HG03439 (cell line): Measurements from ENCODE around the gene DMGDH.

Source experiments
- ATAC-seq: cut with Tn5 transposase; IDR thresholded peaks from one replicate; pipeline ENCODE4 v1.9.1; 2021; ENCODE audit warnings: mild to moderate bottlenecking, moderate library complexity; ENCODE audit not compliant: unreplicated experiment

The DMGDH gene

DNA sequence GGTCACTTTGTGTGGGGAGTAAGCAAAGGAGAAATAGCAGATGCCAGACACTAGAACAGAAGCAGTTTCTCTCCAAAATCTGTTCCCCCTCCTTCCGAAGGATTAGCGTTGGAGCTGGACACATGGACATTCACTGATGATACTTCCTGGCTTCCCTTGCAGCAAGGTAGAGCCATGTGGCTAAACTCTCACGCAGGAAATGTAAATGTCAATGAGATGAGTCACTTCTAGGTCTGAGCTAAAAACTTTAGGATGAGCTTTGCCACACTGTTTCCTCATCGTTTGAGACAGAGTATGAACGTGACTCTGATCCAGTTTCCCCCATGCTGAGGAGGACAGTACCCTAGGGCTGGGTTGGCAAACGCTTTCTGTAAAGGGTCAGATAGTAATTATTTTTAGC, 5.2 kb upstream of the DMGDH start:
- ATAC-seq: no peak

DNA sequence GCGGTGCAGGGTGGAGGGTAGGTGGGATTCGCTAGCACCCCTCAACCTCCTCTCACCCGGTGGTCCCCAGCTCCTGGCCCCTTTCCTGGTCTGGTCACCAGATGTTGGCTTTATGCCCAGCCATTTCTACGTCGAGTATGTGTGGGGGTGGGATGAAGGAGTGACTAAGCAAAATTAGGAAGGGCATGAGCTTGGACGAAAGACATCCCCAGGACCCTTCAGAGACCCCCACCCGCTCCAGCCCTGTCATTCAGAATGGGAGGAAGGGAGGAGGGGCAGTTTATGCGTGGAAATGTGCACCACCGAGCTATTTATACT, 835 bp upstream of the DMGDH start:
- no peak for ATAC-seq

DNA sequence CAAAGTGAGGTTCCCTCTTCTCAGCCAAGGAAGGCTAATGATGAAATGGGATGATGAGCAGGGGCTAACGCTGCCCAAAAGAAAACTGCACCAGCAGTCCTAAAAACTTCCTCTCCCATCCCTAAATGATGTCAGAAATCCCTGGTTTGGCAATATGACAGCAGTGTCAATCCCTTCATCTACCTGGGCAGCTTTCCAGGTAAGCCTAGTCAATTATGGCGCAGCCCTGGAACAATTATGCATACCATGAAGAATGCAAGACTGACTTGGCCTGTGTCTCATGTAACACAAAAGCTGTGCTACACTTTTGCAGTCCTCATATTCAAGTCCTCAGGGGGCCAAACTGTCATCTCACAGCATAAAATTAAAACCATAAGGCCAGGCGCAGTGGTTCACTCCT, 7.0 kb downstream of the DMGDH start:
- ATAC-seq: no peak

DNA sequence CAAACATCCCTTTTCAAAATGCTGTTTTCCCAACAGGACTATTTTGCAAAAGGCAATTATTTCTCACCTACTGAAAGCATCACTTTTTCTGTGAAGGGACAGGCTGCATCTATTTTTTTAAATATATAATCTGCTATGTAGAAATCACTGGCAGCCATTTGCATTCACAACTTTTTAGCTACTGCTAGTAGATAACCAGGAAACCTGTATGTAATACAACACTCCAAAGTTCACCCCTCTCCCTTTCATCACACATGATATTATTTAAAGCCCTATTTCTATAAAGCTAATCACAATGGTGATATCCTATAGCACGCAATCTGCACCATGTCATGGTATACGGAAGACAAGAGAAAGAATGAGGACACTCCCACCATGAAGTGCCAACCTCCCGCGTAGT, 9.8 kb downstream of the DMGDH start:
- ATAC-seq: no peak

DNA sequence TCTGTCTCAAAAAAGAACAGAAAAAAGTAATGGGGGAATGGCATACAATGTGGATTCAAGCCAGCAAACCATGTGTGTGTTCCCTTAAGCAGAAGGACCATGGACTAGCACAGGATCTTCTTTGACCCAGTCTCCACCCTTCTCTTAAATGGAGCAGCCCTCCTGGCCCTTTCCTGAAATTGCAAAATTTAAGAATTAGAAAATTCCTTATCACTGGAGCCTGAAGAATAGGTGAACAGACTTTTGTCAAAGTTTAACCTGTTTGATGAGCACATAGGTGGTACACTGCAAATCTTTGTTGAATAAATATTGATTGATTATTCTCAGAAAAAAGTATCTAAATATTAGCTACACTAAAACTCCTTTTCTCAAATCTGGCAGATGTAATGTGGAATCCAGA, 12.6 kb downstream of the DMGDH start:
- no peak for ATAC-seq

DNA sequence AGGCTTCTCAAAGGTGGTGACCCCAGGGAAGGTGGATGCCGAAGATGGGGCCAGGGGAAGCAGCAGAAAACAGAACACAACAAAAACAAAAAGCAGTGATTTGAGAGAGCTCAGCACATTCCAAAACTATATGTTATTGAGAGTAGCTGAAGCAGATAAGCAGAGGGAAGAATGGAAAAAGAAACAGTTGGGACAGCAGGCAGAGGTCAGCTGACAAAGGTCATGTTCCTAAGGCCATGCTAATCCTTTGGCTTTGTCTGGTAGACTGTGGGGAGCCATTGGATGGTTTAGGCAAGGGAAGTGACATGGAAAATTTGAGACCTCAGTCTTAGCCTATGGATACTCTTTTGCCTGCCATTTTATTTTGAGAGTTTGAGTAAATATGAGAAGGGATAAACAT, 14.5 kb downstream of the DMGDH start:
- no peak for ATAC-seq

DNA sequence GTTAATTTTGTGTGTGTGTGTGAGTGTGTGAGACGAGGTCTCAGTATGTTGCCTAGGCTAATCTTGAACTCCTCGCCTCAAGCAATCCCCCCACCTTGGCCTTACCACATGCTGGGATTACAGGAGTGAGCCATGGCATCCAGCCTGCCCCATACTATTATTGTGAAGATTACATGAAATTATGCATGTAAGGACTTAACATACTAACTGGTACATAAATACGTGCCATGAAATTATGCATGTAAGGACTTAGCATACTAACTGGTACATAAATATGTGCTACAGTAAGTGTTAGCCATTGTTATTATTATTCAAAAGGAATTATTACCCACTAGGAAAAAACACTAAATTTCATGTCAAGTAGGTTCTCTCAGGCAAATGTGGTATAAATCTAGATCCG, 16.2 kb downstream of the DMGDH start:
- ATAC-seq: no peak

DNA sequence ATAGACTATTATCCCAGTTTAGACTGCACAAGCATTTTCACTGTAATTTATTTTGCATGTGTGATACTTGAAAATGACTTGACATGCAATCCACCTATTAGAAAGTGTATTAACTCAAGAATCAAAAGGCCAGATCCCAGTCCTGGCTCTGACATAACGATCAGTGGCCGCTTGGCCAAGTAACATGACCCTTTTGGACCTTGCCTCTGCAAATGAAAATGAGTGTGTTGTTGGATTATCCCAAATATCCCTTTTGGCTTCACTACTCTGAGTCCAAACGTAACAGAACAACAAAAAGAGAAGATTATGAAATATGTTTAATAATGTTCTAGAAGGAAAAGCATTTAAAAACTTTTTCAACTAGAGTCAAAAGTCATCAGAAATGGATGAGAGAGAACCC, 19.0 kb downstream of the DMGDH start:
- ATAC-seq: no peak

DNA sequence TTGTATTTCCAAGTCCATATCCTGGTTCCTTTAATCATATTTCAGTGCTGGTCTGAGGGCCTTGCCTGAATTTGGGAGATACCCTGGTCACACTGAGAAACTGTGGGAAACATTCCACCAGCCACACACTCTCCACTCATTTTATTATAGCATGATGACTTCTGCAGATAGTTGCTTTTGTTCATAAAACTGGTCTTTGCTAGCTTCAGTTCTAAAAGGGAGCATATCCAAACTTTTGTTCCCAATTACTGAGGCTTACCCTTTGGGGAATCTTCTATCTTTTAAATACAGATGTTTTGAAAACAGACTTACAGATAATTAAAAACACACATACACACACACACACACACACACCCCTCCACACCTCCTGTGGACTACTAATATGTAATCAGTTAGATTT, 21.0 kb downstream of the DMGDH start:
- ATAC-seq: no peak

DNA sequence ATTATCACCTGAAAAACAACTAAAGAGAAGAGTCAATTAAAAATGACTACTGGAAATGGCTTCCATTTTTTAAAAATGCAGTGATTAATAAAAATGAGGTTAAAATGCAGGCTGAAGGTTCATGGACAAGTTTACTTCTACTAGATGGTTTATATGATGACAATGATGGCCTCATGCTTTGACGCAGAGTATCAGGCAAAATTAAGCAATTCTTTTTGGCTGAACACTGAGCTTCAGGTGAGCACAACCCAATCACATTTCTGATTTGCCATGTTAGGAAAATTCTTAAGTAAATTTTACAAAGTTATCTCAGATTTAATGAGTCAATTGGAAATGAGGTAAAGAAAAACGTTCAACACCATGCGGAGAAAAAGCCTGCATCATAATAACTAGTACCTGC, 22.3 kb downstream of the DMGDH start:
- ATAC-seq: no peak

DNA sequence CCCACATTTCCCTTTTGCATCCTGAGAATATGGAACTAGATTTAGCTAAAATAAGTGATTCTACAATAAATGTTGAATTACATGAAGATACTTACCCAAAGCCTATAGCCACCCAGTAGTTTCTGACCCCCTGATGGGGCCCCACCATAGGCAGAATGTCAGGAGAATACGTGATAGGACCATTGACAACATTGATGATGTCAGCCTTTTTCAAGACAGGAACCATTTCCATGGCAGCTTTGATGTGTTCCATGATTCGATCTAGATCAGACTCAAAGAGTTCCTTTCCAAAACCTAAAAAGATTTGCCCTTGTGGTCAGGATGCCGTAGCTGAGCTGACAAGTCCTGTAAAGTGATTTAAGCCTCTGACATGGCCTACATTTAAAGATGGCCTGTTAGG, 27.3 kb downstream of the DMGDH start:
- no peak for ATAC-seq

DNA sequence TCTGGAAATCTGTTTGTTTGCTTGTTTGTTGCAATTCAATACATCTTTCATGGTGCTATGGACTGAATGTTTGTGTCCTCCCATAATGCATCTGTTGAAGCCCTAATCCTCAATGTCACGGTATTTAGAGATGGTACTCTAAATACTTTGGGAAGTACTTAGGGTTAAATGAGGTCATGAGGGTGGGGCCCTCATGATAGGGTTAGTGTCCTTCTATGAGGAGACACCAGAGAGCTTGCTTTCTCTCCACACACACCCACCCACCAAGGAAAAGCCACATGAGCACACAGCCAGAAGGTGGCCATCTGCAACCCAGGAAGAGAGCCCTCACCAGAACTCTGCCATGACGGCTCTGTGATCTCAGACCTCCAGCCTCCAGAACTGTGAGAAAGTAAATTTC, 32.7 kb downstream of the DMGDH start:
- ATAC-seq: no peak

DNA sequence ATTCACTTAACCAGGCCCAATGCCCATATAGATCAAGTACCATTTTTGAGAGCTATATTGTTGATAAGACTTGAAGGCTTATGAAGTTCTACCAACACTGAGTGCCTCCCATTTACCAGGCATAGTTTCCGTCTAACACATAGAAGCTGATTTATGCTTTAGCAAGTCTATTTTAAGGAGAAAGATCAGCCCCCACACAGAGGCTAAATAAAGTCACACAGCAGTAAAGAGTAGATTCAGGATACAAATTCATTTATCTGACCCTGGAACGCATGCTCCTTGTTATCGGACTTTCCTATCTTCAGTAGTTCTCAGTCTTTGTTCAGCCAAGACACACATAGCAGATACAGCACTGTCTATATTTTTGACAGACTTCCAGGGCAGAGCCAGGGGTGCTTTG, 34.2 kb downstream of the DMGDH start:
- no peak for ATAC-seq

DNA sequence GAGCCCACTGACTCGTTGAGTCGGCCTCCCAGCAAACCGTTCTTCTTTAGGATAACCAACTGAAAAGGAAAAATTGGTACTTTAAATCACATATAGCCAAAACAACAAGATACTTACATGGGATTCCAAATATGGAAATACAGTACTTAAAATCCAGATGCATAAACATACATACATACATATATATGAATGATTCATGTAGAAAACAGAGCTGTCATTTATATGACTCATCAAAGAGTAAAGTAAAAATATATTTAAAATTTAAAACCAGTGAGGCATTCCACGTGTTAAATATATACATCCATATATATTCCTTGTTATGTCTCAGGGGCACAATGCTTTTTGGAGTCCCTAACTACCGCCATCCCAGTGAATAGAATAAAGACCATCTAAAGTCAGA, 36.7 kb downstream of the DMGDH start:
- no peak for ATAC-seq

DNA sequence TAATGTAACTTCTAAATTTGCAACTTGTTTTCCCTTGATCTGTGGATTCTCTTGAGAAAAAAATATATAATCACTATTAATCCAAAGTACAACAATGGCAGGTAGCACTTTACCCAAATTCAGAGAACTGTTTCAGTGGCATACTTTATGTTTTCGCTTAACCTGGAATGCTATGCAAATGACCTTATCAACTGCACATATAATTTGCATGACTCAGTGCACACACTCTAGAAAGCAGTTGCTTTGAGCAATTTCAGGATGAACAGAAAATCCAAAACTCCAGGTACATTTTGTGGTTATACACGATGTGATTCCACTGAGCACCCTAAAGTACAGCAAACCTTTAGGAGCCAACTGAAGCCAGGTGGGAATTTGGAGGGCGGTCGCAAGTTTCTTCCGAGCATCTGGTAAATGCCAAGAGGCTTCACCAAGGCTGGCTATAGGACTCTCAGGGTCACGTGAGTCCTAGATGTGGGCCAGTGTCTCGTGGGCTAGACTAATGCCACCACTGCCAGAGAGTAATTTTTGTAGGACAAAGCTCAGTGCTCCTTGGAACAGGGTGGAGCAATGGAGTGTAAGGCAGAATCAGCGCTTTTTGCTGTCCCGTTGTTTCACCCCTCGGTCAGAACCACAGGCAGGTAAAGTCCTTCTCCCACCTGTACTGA, 37.3 kb downstream of the DMGDH start:
- no peak for ATAC-seq

DNA sequence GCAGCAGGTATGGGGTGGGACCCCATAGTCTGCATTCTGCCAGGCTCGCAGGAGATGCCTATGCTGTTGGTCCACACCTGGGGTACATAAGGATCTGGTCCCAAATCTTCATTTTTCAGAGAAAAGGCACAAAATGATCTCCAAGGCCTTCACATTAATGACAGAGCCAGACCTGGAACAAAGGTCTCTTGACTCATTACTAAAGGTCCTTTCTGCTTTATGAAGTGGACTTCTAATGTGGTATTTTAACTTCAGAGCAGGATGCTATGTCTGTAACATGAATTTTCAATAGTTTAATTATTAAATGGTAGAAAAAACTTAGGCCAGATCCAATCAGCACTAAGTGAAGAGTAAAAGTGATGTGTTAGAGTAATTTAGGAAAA, 38.0 kb downstream of the DMGDH start:
- no peak for ATAC-seq

DNA sequence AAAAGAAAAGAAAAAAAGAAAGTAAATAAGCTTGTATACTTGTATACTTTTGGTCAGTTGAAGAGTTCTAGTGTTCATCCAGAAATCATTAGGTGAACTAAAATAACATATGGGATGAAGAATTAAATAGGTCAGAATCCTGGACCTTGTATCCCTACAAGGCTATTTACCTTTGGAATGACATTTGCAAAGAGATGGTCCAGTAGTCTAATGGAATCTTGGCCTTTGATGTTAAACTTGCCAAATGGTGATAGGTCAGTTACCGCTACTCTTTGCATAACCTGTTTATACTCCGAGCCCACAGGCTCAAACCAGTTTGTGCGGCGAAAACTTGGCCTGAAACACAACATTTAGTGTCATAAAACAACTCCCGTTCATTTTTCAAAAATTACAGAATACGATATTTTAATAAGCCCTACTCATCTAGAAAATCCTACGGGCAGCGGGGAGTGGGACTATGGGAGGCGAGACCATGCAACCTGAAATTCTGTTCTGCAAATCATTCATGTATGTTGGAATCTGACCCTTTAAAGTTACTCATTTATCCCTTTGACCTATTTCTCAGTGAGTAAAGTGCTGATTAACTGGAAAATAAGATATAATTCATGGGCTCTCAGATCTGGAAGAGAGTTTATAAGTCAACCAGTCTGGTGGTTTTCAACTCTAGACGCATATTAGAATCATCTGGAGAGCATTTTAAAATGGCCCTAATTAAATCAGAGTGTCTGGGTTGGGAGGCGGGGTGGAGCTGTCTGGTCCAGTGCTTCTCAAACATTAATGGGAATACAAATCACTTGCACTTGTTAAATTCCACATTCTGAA, 38.6 kb downstream of the DMGDH start:
- ATAC-seq: no peak

DNA sequence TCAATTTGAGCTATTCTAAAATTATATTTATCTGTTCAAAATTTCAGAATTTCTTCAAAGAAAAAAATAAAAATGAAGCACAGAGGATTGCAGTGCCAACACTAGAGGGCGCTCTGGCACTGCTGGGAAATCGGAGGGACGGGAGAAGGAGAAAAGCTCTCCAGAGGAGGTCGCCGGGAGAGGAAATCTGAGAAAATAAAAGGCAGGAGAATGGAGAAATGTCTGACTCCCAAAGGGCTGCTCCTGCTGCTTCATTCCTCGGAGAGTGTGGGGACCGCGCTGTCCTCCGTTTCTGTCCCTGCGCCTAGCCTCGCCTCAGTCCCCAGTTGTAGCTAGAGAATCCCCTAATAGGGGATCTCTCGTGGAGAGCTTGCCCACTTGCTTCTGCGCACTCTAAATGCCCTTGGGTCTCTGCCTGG, 44.4 kb downstream of the DMGDH start:
- no peak for ATAC-seq

DNA sequence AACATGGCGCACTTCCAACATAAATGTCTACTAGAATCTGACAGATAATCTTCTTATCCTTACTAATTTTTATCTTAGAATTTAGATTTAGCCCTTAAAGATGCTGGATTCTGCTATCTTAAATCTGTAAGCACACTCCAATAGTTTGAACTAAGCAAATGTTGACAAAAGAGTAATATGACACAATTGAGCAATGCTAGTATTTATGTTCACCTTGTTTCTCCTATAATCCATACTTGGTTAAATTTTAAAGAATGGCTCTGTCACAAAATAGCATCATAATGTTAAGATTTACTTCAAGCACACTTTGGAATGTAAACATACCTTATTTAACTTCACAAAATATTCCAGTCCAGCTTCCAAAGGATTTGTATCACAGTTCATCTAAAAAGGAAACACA, 45.5 kb downstream of the DMGDH start:
- no peak for ATAC-seq

DNA sequence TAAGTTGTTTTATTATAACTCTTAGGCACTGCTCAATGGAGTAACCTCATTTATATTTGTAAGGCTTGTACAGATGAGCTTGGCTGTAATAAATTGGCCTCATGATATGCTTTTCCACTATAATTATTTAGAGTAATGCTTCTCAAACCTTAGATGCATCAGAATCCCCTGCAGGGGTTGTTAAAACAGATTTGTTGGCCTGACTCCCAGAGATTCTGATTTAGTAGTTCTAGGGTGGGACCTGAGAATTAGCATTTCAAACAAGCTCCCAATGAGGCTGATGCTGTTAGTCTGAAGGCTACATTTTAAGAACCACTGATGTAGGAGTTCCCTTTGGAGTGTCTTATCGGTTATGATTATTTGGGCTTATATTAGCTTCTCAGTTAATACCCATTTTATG, 46.1 kb downstream of the DMGDH start:
- no peak for ATAC-seq

DNA sequence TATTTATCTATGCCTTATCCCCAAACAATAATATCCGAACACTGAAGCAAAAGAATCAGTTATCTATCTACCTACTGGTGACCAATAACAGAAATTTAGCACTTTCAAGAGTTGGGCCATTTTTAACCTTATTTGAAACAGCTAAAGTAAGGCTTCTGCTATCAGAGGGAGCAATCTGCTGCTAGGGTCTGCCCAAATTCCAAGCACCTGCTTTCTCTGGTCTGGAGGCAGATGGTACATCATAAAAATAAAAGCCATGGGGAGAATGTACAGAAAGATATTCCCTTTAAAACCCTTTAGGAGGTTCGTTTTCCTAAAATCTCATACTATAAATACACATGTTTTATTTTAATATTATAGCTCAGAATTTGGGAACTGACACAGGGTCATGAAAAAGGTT, 46.7 kb downstream of the DMGDH start:
- ATAC-seq: no peak

DNA sequence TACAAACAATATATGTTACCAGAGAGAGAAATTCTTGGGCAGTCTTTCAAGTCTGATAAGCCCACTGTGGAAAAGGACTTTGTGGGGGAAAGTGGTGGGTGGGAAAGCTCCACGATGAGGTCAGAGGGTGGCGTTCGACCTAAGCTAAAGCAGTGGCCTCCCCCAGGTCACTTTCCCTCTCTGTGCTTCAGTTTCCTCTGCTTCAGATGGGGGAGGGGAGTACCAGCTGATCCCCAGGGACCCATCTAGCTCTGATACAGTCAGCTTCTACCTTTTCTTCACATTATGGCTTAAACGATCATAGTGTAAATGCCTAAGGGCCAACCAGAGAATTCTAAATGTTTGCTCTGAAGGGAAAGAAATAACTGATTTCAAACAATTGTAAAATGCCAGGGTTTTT, 47.7 kb downstream of the DMGDH start:
- no peak for ATAC-seq
